Heart left ventricle (tissue), 13 donors: ENCODE data around the gene NPTX1.

Experiments
- CTCF ChIP-seq, 12 donors: fragments of 200-600 bp; sonication (generic) in 4 of 12; IDR thresholded peaks; one replicate each; pipeline versions ENCODE4 v1.5.0 to v1.8.0; 2018 to 2022; ENCODE audit warnings: antibody characterized with exemption in 12 of 12, mild to moderate bottlenecking in 5 of 12
- POLR2A ChIP-seq, 2 donors: fragments of 450-650 bp; IDR thresholded peaks; one replicate each; pipeline ENCODE4 v1.6.1; 2017; ENCODE audit warnings: antibody characterized with exemption in 2 of 2, mild to moderate bottlenecking in 2 of 2, moderate library complexity in 2 of 2
- donor health status: ischemic (EF 13 %, LVEDD 7.1; RV severe dilation, severe dysfunction).
- donor health status: DM: no; HTN: yes; CAD: no.
- donor health status: DM: no; HTN: no; CAD: no.
- donor health status: ischemic (EF 25% LVEDD 6.9; RV normal size, moderate dysfunction).
- donor health status: ischemic (EF 25% LVEDD 5.7; RV mildly dilated, moderate dysfunction).
- donor health status: ischemic (EF 35%, LVEDD 5.7; RV mildly dilated, moderate dysfunction).
- donor health status: nonischemic (EF 11% LVEDD 7.7; RV severe dilation, severe dysfunction).
- donor health status: DM: yes; HTN: yes; CAD: no.
- donor health status: PGD.
- donor health status: ischemic (EF 29% LVEDD 5.4; RV normal size, mild dysfunction).
- donor health status: nonischemic (EF 23%, LVEDD 6.1; RV moderate dilation, normal function).

DNA sequence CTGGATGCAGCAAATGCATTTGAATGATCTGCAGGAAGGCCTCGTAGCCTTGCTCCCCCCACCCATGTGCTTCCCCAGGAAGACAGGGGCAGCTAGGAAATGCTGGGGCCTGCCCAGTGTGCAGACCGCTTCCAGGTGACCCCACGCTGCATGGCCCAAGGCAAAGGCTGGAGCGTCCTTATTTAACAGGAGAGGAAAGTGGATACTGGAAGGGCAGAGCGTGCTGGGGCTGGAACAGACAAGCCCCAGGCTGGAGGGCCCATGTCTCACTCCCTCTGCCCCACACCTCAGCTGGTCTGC lies 26.1 kb upstream of the NPTX1 start:
- TF ChIP-seq POLR2A (IDR thresholded peaks at IDR 0.05) (no peak), CTCF (IDR thresholded peaks at IDR 0.05) (no peak)
